Transverse colon (tissue), 4 donors: Measurements from ENCODE around the gene SYNE1.

Experiments
- CTCF ChIP-seq, 5 experiments: fragments of 200-600 bp in 3 of 5; fragments of 450-650 bp in 2 of 5; sonication (generic) in 3 of 5; IDR thresholded peaks; 1 replicate in 2 of 5; 2 replicates in 3 of 5; pipeline ENCODE4 v1.5.1; 2016 to 2017; ENCODE audit warnings: antibody characterized with exemption in 5 of 5, inconsistent platforms in 3 of 5, mild to moderate bottlenecking in 2 of 5, moderate library complexity in 1 of 5
- EP300 ChIP-seq: sonication (generic); formaldehyde crosslinking; IDR thresholded peaks from one replicate; pipeline ENCODE4 v1.6.1; 2017; ENCODE audit warnings: antibody characterized with exemption, low read depth
- POLR2A ChIP-seq: fragments of 450-650 bp; IDR thresholded peaks from one replicate; pipeline ENCODE4 v1.6.1; 2016; ENCODE audit warnings: antibody characterized with exemption, mild to moderate bottlenecking, moderate library complexity
- POLR2AphosphoS5 ChIP-seq, 3 donors: sonication (generic); formaldehyde crosslinking; IDR thresholded peaks; one replicate each; pipeline ENCODE4 v1.6.1; 2016; ENCODE audit warnings: antibody characterized with exemption in 3 of 3

DNA sequence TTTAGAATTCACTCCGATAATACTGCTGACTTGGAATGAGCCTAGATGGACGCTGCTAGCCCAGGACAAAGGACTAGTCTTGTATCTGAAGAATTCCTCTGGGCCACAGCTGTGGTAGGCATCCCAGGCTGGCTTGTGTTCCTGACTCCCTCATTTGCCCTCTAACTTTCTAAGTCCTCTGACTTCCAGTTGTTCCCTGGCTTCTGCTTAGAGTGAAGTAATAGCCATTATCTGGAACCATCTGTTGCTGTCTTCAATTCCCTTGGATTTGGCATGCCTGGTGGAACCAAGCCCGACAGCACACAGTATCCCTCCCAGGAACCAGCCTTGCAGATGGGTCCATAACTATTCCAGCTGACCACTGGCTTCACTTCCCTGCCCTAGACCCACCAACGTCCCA is 376.0 kb downstream of the SYNE1 start:
- TF ChIP-seq CTCF (IDR thresholded peaks at IDR 0.05) (no peak), POLR2A (no peak), POLR2AphosphoS5 (IDR thresholded peaks at IDR 0.05) (no peak), EP300 (no peak)
